Measurements from ENCODE around the gene ZNF487. TPM values are rescaled to one million over a fixed set of nuclear protein-coding genes. Genes with fewer than 3 reads are reported as not detected.

Gene ZNF487
- total RNA-seq, 6 experiments from 2014 or later: 1.6 to 4.2 (median 2.5) TPM

- TF ChIP-seq CTCF (IDR thresholded peaks at IDR 0.05): no peak
- Mint-ChIP-seq H3K36me3 (ENCODE audit: low read depth) (peaks cover under 1% of the 10 kb centered on the region; the same call in 1 of the 2 replicates), H3K4me3 (no peak overlapping the region), H3K27me3 (ENCODE audit: insufficient read depth) (peaks cover 4% of the 10 kb centered on the region), H3K27ac (no peak overlapping the region), H3K4me1 (ENCODE audit: low read depth) (peaks cover 19% of the 10 kb centered on the region), H3K9me3 (no peaks in the 10 kb centered on the region; the same call in 1 of the 2 replicates)
- no peak for DNase-seq
Measured at GRCh38 chr10:43411536-43411935, 25.4 kb upstream of the ZNF487 start.

- TF ChIP-seq CTCF (IDR thresholded peaks at IDR 0.05): no peak
- H3K27ac Mint-ChIP-seq: no peak overlapping the region
- no peak overlapping the region for H3K4me3 Mint-ChIP-seq
Measured at GRCh38 chr10:43415544-43415943, 21.4 kb upstream of the ZNF487 start.

GRCh38 chr10:43417950-43418768 lies 18.8 kb upstream of the ZNF487 start:
- Mint-ChIP-seq H3K4me3 (no peak overlapping the region), H3K9me3 (no peaks in the 10 kb centered on the region), H3K4me1 (ENCODE audit: low read depth) (peaks cover 18% of the 10 kb centered on the region), H3K27ac (no peak overlapping the region), H3K27me3 (ENCODE audit: insufficient read depth) (no peaks in the 10 kb centered on the region; the same call in 1 of the 2 replicates), H3K36me3 (ENCODE audit: low read depth) (no peaks in the 10 kb centered on the region)
- no peak for TF ChIP-seq CTCF (IDR thresholded peaks at IDR 0.05)
- no peak for DNase-seq

More at GRCh38 chr10:43415544-43415943, 21.4 kb upstream of the ZNF487 start:
- H3K9me3 Mint-ChIP-seq: no peaks in the 10 kb centered on the region
- peaks cover 9% of the 10 kb centered on the region for H3K4me1 Mint-ChIP-seq (ENCODE audit: low read depth)
- DNase-seq: no peak
- no peaks in the 10 kb centered on the region; the same call in 1 of the 2 replicates for H3K27me3 Mint-ChIP-seq (ENCODE audit: insufficient read depth)
- no peaks in the 10 kb centered on the region for H3K36me3 Mint-ChIP-seq (ENCODE audit: low read depth)

GRCh38 chr10:43419997-43420368 lies 16.9 kb upstream of the ZNF487 start:
- H3K4me3 Mint-ChIP-seq: peak overlapping the region; percentile 77
- H3K4me1 Mint-ChIP-seq (ENCODE audit: low read depth): peaks cover 18% of the 10 kb centered on the region
- no peaks in the 10 kb centered on the region; the same call in 1 of the 2 replicates for H3K27me3 Mint-ChIP-seq (ENCODE audit: insufficient read depth)
- H3K36me3 Mint-ChIP-seq (ENCODE audit: low read depth): no peaks in the 10 kb centered on the region
- H3K9me3 Mint-ChIP-seq: no peaks in the 10 kb centered on the region
- H3K27ac Mint-ChIP-seq: peak overlapping the region; percentile 93
- no peak for DNase-seq
- TF ChIP-seq CTCF (IDR thresholded peaks at IDR 0.05): no peak

DNA sequence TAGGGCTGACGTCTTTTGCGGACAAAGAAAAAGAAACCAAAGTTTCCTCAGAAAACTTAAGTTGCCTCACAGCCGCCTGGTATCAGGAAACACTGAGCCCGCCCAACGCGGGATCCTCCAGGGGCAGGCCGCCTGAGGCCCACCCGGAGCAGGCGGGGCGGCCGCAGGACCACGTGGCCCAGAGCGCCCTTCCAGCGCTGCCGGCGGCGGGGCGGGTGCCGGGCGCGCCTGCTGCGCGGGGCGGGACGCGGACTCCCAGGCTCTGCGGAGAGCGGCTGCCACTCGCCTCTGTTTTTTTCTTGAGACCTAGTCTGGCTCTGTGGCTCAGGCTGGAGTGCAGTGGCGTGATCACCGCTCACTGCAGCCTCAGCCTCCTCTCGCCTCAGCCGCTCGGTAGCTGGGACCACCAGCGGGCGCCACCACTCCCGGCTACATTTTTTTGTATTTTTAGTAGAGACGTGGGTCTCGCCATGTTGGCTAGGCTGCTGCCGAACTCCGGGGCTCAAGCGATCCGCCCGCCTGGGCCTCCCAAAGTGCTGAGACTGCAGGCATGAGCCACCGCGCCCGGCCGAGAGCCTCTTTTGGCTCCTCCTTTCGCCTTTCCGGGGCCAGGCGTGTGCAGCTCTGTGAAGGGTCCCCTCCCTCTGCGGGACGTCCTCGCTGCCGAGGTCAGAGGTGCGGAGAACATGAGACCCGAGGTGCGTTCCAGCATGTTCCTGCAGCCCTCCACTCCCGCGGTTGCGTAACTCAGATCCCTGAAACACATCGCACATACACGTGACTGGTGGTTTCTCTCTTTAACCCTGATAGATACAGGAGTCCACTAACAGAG lies 16.3 kb upstream of the ZNF487 start:
- Mint-ChIP-seq H3K4me3 (peak overlapping the region; percentile 88), H3K27ac (peak overlapping the region; percentile 93), H3K4me1 (ENCODE audit: low read depth) (peaks cover 18% of the 10 kb centered on the region), H3K27me3 (ENCODE audit: insufficient read depth) (no peaks in the 10 kb centered on the region; the same call in 1 of the 2 replicates), H3K9me3 (no peaks in the 10 kb centered on the region), H3K36me3 (ENCODE audit: low read depth) (no peaks in the 10 kb centered on the region)
- peak; percentile 60; the same call in 1 of the 2 replicates for TF ChIP-seq CTCF (IDR thresholded peaks at IDR 0.05)
- DNase-seq: peak; percentile 74

All from HFFc6 (cell line).